Erythroblast (primary cell): ENCODE results near the gene TUT1.
"Not testable (repeated sequence)": the region's sequence is repeated elsewhere in the genome, so short reads cannot be mapped to it uniquely, and the experiment has no call there.

Source experiments
- DNase-seq, 2 experiments: peaks; one replicate each; lab custom pipeline; 2025; lab: John Stamatoyannopoulos, UW
- GATA1 ChIP-seq: IDR thresholded peaks from 2 replicates; pipeline ENCODE4 v1.6.1; 2011; ENCODE audit warnings: low read depth, mild to moderate bottlenecking, control low read depth, low read length, moderate library complexity
- POLR2A ChIP-seq: IDR thresholded peaks from 2 replicates; pipeline ENCODE4 v1.6.1; 2011; ENCODE audit warnings: mild to moderate bottlenecking, low read length

The TUT1 gene

DNA sequence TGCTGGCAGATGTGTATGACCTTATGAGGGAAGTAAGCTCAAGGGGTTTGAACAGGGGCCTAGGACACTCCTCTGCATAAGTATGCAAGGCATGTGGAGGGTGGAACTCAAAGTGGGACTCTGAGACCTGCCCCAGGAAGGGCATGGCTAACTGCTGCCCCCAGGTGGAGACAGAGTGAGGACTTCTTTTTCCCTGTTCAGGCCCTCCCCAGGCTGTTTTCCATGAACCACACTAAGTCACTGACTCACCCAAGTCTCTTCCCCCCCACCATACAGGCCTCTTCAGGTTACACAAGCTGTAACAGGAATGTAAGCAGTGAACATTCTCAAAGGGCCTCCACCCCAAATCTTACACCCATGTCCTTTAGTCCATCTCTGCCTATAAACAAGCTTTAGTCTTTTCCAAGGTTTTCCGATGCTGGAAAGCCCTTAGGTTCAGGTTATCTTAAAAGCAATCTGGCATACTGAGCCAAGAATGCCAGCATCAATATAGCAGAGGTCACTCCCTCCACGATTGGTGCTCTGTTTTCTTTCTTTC, 30.7 kb downstream of the TUT1 start:
- peak; percentile 80 to 89 for DNase-seq
- no peak for TF ChIP-seq GATA1
- no peak for TF ChIP-seq POLR2A

GRCh38 chr11:62559626-62560025, 31.7 kb downstream of the TUT1 start:
- not testable (repeated sequence) for DNase-seq

GRCh38 chr11:62559204-62559603, 32.1 kb downstream of the TUT1 start:
- no peak for TF ChIP-seq POLR2A
- no peak for TF ChIP-seq GATA1
- no peak for DNase-seq

- no peak for DNase-seq
- TF ChIP-seq POLR2A: no peak
- no peak for TF ChIP-seq GATA1
Measured at GRCh38 chr11:62558669-62559068, 32.7 kb downstream of the TUT1 start.

DNA sequence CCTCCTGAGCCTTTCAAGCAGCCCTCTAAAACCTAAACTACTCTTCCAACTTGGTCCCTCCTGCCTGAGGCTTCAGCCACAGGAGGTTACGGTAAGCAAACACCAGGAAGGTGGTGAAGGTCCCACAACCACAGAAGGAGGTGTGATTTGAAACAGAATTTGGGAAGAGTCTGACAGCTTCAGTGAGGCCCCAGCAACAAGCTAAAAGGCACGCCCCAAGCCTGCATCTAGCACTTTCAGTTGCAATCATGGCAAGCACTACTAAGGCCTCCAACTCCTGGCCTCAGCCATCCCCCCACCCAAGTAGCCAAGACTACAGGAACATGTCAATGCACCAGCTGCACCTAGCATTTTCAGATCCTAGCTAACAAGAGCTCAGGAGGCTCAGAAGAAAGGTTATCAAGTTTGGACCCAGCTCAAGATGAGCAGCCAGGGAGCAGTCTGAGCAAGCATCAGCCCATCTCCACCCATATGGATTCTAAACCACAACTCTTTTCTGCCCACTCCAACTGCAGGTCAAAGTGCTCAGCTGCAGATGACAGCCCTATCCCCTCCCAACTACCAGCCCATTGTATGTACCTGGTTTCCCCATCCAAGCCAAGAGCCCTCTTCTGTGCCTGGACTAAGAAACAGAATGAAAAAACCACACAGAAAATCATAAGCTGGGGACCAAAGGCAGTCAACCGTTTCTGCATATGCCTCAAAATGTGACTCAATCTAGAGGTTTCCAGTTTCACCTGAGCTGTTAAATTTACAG, 34.3 kb downstream of the TUT1 start:
- DNase-seq: peak in 1 of 2 experiments; percentile 60
- TF ChIP-seq GATA1 (no peak), POLR2A (no peak)

GRCh38 chr11:62556108-62556874, 35.0 kb downstream of the TUT1 start:
- DNase-seq: peak; percentile 57 to 74
- TF ChIP-seq GATA1 (no peak), POLR2A (peak; percentile 24)

DNA sequence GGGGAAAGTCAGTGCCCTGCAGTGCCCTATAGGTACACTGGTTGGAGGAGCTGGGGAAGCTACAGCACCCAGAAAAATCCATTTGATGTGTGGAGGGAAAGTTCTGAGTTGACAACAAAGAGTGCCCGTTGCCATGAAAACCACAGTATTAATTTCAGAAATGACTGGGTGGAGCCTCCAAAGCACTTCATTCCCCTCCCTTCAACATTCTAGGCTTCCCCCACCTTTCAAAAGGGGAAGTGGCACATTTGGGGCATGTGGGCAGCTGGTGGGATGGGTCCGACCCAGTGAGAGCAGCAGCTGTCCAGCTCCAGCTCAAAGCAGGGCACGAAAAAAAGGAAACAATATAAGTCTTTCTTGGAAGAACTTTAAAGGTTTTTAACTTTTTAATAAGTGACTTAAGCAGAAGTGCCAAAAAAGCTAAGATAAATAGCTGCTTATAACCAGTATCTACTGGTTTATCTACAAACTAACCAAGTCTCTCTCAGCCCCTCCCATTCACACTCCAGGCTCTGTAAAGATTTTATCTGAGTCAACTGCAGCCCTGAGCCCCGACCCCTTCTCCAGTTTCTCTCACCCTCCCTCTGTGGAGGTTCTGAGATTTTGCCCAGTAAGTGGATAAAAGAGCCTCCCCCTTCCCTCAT, 35.7 kb downstream of the TUT1 start:
- peak; percentile 48 to 54 for DNase-seq
- TF ChIP-seq POLR2A (peak; percentile 3), GATA1 (no peak)

DNA sequence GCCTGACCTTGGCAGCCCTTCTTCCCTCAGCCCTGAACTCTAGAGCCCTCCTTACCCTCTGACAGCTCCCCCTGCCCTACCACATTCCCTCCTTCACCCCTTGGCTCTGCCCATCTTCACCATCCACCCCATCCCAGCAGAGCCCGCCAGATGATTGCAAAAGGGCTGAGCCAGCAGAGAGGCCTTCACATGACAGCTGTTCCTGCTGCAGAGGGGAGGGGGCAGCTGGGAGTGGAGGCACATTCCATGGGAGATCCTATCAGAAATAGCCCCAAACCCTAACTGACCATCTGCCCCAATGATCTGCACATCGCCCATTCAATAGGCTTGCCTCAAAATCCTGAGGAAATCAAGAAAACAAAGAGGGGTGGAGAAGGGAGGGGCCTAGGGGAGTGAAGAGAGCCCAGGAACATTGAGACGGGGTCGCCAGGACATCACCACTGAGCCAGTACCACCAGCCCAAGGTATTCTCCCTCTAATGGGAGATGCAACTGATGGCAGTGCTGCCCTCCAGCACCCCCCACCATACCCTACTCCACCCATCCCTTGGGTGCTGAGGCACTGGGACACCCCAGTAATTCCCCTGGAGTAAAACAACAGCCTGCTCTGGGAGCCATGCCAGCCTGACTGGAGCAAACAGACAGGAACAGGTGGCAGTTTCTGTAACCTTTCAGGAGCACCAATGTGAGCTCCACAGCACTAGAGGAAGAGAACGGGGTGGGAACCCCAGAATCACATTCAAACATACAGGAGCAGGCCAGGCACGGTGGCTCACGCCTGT, 36.7 kb downstream of the TUT1 start:
- TF ChIP-seq GATA1 (no peak), POLR2A (no peak)
- no peak for DNase-seq

DNA sequence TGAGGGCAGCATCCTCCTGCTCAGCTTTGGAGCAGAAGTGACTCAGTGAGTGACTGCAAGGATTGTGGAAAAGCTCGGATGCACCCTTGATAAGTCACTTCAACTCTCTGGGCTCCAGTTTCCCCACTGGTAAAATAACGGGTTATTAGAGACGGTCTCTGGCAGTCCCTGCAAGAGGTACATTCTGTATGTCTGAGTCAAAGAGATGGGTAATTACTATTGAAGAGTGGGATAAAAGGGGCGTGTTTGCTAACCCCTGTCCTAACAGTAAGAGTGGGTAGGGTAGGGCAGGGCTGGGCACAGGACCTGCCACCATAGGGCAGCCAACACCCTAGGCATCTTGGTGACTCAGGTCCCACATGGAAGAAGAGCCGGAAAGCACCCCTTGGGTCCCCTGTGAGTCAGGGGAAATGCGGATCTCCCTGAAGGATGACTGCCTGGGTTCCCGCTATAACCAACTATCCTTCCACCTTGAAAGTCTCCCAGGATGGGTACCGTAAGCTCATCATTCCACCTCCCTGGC, 37.4 kb downstream of the TUT1 start:
- DNase-seq: no peak
- TF ChIP-seq POLR2A: no peak
- no peak for TF ChIP-seq GATA1

DNA sequence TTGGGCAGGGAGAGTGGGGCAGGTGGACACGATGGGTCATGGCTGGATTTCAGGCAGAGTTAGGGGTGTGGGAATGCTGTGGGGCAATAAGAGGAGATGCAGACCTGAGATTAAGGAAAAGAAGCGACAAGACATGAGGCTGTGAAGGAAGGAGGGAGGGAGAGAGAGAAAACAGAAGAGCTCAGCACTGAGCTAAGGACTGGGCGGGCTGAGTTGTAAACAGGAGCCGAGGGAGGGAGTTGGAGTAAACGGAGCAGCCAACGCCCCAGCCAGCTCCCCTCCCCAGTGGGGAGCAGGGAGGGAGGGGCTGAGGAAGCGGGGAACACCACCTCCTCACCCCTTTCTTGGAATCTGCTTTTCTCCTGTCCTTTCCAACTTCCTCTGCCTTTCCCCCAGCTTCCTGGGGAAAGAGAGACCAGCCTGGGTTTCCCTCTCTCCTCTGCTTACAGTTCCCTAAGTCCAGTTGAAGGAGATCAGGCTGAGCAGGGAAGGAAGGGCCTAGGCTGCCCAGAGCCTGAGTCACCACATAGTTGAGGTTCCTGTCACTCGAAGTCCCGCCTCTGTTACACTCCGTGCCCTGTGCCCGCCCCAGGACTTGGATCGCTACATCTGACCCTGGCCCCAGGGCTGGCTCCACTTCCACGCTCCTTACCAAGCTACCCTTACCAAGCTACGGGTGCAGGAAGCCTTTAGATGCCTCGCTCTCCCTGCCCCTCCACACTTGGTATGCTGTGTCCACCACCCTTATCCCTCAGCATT, 38.1 kb downstream of the TUT1 start:
- DNase-seq: peak; percentile 81 to 87
- peak; percentile 56 for TF ChIP-seq POLR2A
- TF ChIP-seq GATA1: no peak

DNA sequence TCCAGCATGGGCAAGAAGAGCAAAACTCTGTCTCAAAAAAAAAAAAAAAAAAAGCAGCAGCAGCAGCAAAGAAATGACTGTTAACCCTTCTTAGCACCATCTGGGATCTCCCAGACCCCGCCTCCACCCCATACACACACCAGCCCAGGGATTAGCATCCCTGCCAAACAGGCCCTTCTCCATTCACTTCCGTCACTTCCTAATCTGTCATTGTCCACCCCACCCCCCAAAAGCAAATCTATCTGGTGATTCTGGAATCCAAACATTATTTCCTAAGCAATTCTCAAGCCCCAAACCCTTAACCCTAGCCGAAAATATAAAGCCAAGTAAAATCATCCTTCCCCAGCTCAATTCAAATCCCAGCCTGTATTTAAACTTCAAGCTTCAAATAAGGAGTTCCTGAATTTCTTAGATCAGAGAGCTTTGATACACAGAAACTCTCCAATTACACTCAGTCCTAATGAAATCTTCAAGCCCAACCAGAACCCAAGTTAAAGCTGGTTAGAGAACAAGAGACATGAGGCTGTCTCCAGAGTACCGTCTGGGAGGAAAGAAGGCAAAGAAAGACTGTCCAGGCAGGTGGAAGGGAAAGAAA, 38.7 kb downstream of the TUT1 start:
- no peak for DNase-seq
- TF ChIP-seq POLR2A (no peak), GATA1 (no peak)

DNA sequence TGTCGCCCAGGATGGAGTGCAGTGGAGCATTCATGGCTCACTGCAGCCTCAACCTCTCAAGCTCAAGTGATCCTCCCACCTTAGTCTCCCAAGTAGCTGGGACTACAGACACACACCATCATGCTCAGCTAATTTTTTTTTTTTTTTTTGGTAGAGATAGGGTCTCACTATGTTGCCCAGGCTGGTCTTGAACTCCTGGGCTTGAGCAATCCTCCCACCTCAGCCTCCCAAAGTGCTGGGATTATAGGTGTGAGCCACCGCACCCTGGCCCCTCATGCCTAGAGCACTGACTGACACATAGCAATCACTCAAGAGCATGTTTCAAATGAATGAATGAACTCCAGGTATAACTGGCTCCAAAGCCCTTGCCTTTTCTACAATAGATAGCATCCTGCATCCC, 40.8 kb downstream of the TUT1 start:
- DNase-seq: not testable (repeated sequence)
